ENCODE results near the gene GPRIN3. TPM values are rescaled to one million over a fixed set of nuclear protein-coding genes. Genes with fewer than 3 reads are reported as not detected.

GPRIN3 gene
- total RNA-seq, 1 experiment from 2014 or later: 0.39 TPM

DNA sequence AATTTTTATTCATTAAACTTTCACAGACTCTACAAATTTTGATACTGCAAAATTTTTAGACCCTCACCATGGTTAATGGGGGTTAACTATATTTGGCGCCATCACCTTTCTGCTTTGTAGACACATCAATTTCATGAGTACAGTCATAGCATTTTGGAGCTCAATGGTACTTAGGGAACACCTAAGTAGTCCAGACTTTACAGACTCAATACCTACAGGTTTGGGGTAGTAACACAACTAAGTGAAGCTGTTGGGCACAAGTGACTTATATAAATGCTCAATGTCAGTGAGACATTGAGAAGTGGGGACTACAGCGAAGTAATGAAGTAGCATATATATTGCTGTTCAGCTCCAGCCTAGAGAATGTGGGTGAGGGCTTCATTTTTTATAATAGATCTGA, 7.5 kb downstream of the GPRIN3 start:
- Histone ChIP-seq H3K9me2 (ENCODE audit: insufficient read depth) (no peaks in the 10 kb centered on the region), H3K36me3 (ENCODE audit: control insufficient read depth in 1 of 2, insufficient read depth in 2 of 2, low read length in 2 of 2) (no peaks in the 10 kb centered on the region), H3K4me3 (replicated peaks in 1 of 2; ENCODE audit: low read depth in 1 of 2, low read length in 2 of 2) (no peak overlapping the region), H2AFZ (ENCODE audit: low read depth, low read length, poor library complexity, severe bottlenecking) (no peak overlapping the region), H3K27me3 (ENCODE audit: insufficient read depth, low read length) (no peaks in the 10 kb centered on the region), H3K4me1 (ENCODE audit: control insufficient read depth in 1 of 2, insufficient read depth in 2 of 2, low read length in 2 of 2) (peaks cover 0 to 3% of the 10 kb centered on the region in 2 experiments; a peak in 2 of 4 replicates), H3K79me2 (ENCODE audit: insufficient read depth, low read length) (no peaks in the 10 kb centered on the region), H4K20me1 (ENCODE audit: insufficient read depth) (no peaks in the 10 kb centered on the region), H3K4me2 (ENCODE audit: low read length) (no peak overlapping the region), H3K27ac (ENCODE audit: low read depth, low read length) (no peak overlapping the region), H3K9ac (ENCODE audit: low read length) (no peak overlapping the region), H3K9me3 (ENCODE audit: control insufficient read depth in 1 of 2, insufficient read depth in 1 of 2, low read depth in 1 of 2, low read length in 2 of 2) (no peaks in the 10 kb centered on the region)
- TF ChIP-seq EGR1 (IDR thresholded peaks at IDR 0.05; ENCODE audit: low read depth): no peak
- TF ChIP-seq, protein P1, sequence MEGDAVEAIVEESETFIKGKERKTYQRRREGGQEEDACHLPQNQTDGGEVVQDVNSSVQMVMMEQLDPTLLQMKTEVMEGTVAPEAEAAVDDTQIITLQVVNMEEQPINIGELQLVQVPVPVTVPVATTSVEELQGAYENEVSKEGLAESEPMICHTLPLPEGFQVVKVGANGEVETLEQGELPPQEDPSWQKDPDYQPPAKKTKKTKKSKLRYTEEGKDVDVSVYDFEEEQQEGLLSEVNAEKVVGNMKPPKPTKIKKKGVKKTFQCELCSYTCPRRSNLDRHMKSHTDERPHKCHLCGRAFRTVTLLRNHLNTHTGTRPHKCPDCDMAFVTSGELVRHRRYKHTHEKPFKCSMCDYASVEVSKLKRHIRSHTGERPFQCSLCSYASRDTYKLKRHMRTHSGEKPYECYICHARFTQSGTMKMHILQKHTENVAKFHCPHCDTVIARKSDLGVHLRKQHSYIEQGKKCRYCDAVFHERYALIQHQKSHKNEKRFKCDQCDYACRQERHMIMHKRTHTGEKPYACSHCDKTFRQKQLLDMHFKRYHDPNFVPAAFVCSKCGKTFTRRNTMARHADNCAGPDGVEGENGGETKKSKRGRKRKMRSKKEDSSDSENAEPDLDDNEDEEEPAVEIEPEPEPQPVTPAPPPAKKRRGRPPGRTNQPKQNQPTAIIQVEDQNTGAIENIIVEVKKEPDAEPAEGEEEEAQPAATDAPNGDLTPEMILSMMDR (IDR thresholded peaks at IDR 0.05 in 2 of 3, conservative IDR thresholded peaks at IDR 0.05 in 1 of 3; ENCODE audit: borderline replicate concordance in 1 of 3, insufficient read depth in 1 of 3, low read depth in 2 of 3, low read length in 2 of 3): no peak
- TF ChIP-seq SIN3A (IDR thresholded peaks at IDR 0.05; ENCODE audit: low read depth): no peak
- TF ChIP-seq POLR2AphosphoS5 (IDR thresholded peaks at IDR 0.05; ENCODE audit: low read depth, low read length): no peak
- no peak for TF ChIP-seq EZH2 (IDR thresholded peaks at IDR 0.05)
- TF ChIP-seq, protein P2, sequence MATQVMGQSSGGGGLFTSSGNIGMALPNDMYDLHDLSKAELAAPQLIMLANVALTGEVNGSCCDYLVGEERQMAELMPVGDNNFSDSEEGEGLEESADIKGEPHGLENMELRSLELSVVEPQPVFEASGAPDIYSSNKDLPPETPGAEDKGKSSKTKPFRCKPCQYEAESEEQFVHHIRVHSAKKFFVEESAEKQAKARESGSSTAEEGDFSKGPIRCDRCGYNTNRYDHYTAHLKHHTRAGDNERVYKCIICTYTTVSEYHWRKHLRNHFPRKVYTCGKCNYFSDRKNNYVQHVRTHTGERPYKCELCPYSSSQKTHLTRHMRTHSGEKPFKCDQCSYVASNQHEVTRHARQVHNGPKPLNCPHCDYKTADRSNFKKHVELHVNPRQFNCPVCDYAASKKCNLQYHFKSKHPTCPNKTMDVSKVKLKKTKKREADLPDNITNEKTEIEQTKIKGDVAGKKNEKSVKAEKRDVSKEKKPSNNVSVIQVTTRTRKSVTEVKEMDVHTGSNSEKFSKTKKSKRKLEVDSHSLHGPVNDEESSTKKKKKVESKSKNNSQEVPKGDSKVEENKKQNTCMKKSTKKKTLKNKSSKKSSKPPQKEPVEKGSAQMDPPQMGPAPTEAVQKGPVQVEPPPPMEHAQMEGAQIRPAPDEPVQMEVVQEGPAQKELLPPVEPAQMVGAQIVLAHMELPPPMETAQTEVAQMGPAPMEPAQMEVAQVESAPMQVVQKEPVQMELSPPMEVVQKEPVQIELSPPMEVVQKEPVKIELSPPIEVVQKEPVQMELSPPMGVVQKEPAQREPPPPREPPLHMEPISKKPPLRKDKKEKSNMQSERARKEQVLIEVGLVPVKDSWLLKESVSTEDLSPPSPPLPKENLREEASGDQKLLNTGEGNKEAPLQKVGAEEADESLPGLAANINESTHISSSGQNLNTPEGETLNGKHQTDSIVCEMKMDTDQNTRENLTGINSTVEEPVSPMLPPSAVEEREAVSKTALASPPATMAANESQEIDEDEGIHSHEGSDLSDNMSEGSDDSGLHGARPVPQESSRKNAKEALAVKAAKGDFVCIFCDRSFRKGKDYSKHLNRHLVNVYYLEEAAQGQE (IDR thresholded peaks at IDR 0.05; ENCODE audit: low read depth): no peak
- TF ChIP-seq CEBPB (IDR thresholded peaks at IDR 0.05; ENCODE audit: low read depth): no peak
- no peak for TF ChIP-seq EZH2phosphoT487 (IDR thresholded peaks at IDR 0.05; ENCODE audit: borderline replicate concordance)
- TF ChIP-seq, protein P3, sequence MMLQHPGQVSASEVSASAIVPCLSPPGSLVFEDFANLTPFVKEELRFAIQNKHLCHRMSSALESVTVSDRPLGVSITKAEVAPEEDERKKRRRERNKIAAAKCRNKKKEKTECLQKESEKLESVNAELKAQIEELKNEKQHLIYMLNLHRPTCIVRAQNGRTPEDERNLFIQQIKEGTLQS (IDR thresholded peaks at IDR 0.05): no peak
- no peak for TF ChIP-seq JUND (IDR thresholded peaks at IDR 0.05)
- no peak for TF ChIP-seq YY1 (IDR thresholded peaks at IDR 0.05; ENCODE audit: extremely low read depth, insufficient replicate concordance, low read depth, low read length)
- BruUV-seq (replicated peaks): no TSS peak
- POLR2A ChIA-PET: no interaction called here
- DNase-seq (ENCODE audit: low read depth, low spot score) (no peak), ATAC-seq (no peak)
- RAD21 ChIA-PET (ENCODE audit: low non-redundant PET in 1 of 2, low total read pairs in 2 of 2, uncharacterized antibody in 2 of 2, unreplicated experiment in 2 of 2): no interaction called here
- CTCF ChIA-PET: no interaction called here
- intact Hi-C loops (cut with micrococcal nuclease): no loop called here

Measured in HCT116 (cell line).